B cell (primary cell): Measurements from ENCODE around the gene PICK1. TPM values are rescaled to one million over a fixed set of nuclear protein-coding genes. Genes with fewer than 3 reads are reported as not detected.

Experiments used
- ATAC-seq: fragments of 200-7000 bp; cut with Tn5 transposase; one replicate; pipeline ENCODE4 v1.10.0; 2021; ENCODE audit warnings: low read depth, mild to moderate bottlenecking, moderate number of reproducible peaks, moderate library complexity
- CTCF ChIA-PET: fragments of 350-600 bp; sonication (Branson Sonifier 250); formaldehyde crosslinking; loops from one replicate; lab custom pipeline; 2021; ENCODE audit warnings: antibody characterized with exemption, inconsistent platforms; lab: Charles Lee
- POLR2A ChIA-PET: fragments of 350-600 bp; sonication (Branson Sonifier 250); formaldehyde crosslinking; loops from one replicate; lab custom pipeline; 2021; ENCODE audit warnings: antibody characterized with exemption; lab: Charles Lee
- DNase-seq: peaks from one replicate; pipeline ENCODE4 v3.0.0; 2013
- H2AFZ ChIP-seq: 2 replicates; pipeline ENCODE4 v1.6.1; 2012; ENCODE audit warnings: mild to moderate bottlenecking, low read depth, low read length; ENCODE audit not compliant: insufficient read depth, poor library complexity, severe bottlenecking
- H3K27ac ChIP-seq, 2 donors: 1 replicate in 1 of 2; 2 replicates in 1 of 2; pipeline ENCODE4 v1.5.1; 2012 to 2013; ENCODE audit warnings: low read length in 2 of 2, mild to moderate bottlenecking in 2 of 2, moderate library complexity in 1 of 2
- H3K27me3 ChIP-seq, 4 experiments: fragments of 200-600 bp in 1 of 4; sonication (generic) in 1 of 4; replicated peaks in 1 of 4; 1 replicate in 2 of 4; 2 replicates in 2 of 4; pipeline versions ENCODE4 v1.6.1 to v1.7.0; 2013 to 2016; ENCODE audit warnings: low read length in 3 of 4, mild to moderate bottlenecking in 2 of 4, mixed read lengths in 1 of 4, moderate library complexity in 1 of 4; ENCODE audit not compliant: insufficient read depth in 4 of 4, control insufficient read depth in 3 of 4; ENCODE audit errors: control extremely low read depth in 1 of 4
- H3K36me3 ChIP-seq, 2 experiments: replicated peaks in 1 of 2; 1 replicate in 1 of 2; 2 replicates in 1 of 2; pipeline versions ENCODE4 v1.6.1 to v1.7.1; 2013; ENCODE audit warnings: low read length in 1 of 2; ENCODE audit not compliant: insufficient read depth in 2 of 2, control insufficient read depth in 1 of 2; ENCODE audit errors: control extremely low read depth in 1 of 2, extremely low read depth in 1 of 2
- H3K4me1 ChIP-seq, 2 donors: fragments of 200-600 bp in 1 of 2; sonication (generic) in 1 of 2; 1 replicate in 1 of 2; 2 replicates in 1 of 2; pipeline versions ENCODE4 v1.5.1 to v1.6.1; 2013 to 2017; ENCODE audit warnings: low read length in 2 of 2; ENCODE audit not compliant: control insufficient read depth in 2 of 2, insufficient read depth in 2 of 2
- H3K4me2 ChIP-seq: replicated peaks from 2 replicates; pipeline ENCODE3; 2012; ENCODE audit warnings: mild to moderate bottlenecking, low read depth, low read length; ENCODE audit not compliant: poor library complexity, severe bottlenecking
- H3K4me3 ChIP-seq, 5 experiments: fragments of 200-600 bp in 1 of 5; sonication (generic) in 1 of 5; 1 replicate in 3 of 5; 2 replicates in 2 of 5; pipeline versions ENCODE4 v1.5.1 to v1.7.0; 2011 to 2016; ENCODE audit warnings: low read length in 4 of 5, mild to moderate bottlenecking in 4 of 5, low read depth in 2 of 5, control low read depth in 1 of 5, moderate library complexity in 1 of 5; ENCODE audit not compliant: insufficient read depth in 1 of 5; ENCODE audit errors: control extremely low read depth in 1 of 5, extremely low read depth in 1 of 5
- H3K79me2 ChIP-seq: fragments of 200-600 bp; sonication (generic); one replicate; pipeline ENCODE4 v1.6.0; 2016; ENCODE audit warnings: low read length; ENCODE audit not compliant: control insufficient read depth, insufficient read depth
- H3K9ac ChIP-seq: fragments of 200-600 bp; sonication (generic); 2 replicates; pipeline ENCODE4 v1.6.1; 2017; ENCODE audit warnings: mild to moderate bottlenecking, low read length, moderate library complexity
- H3K9me3 ChIP-seq, 3 donors: one replicate each; pipeline versions ENCODE4 v1.6.1 to v1.7.1; 2013; ENCODE audit warnings: low read length in 2 of 3; ENCODE audit not compliant: control insufficient read depth in 2 of 3, insufficient read depth in 1 of 3; ENCODE audit errors: control extremely low read depth in 1 of 3
- H4K20me1 ChIP-seq: 2 replicates; pipeline ENCODE4 v1.6.0; 2012; ENCODE audit warnings: mild to moderate bottlenecking, low read length; ENCODE audit not compliant: insufficient read depth, control insufficient read depth, poor library complexity, severe bottlenecking
- H3K27ac Mint-ChIP-seq: one replicate; pipeline ENCODE4 v1.8.0; 2021; ENCODE audit warnings: mixed read lengths
- H3K27me3 Mint-ChIP-seq: one replicate; pipeline ENCODE4 v1.8.0; 2021; ENCODE audit warnings: mixed read lengths
- H3K4me1 Mint-ChIP-seq: one replicate; pipeline ENCODE4 v1.8.0; 2021; ENCODE audit warnings: mixed read lengths
- H3K4me3 Mint-ChIP-seq: one replicate; pipeline ENCODE4 v1.8.0; 2021; ENCODE audit warnings: mixed read lengths
- H3K9me3 Mint-ChIP-seq: one replicate; pipeline ENCODE4 v1.8.0; 2022; ENCODE audit warnings: mixed read lengths; ENCODE audit not compliant: insufficient read depth
- EZH2 ChIP-seq: IDR thresholded peaks from 2 replicates; pipeline ENCODE4 v1.6.1; 2012; ENCODE audit warnings: borderline replicate concordance, low read depth, mild to moderate bottlenecking, moderate library complexity, low read length; ENCODE audit not compliant: insufficient read depth, poor library complexity, severe bottlenecking
- WGBS: methylation state at CpG from one replicate; pipeline ENCODE4 v1.1.5; 2013; ENCODE audit warnings: missing lambda C conversion rate; ENCODE audit not compliant: insufficient coverage; 5-methylcytosine and 5-hydroxymethylcytosine counted together
- intact Hi-C: fragments of 100-400 bp; cut with micrococcal nuclease; formaldehyde crosslinking; loops from one replicate; pipeline ENCODE4 v1.10.0; 2022
- polyA plus RNA-seq: library from polyadenylated mRNA; depleted of rRNA; stranded (reverse); fragments of >200 nt; gene quantifications from 2 replicates; pipeline ENCODE4 v1.2.3, GENCODE V29; 2012
- total RNA-seq, 2 donors: library from RNA; stranded (reverse); fragments of 120-200 nt in 1 of 2; gene quantifications; 1 replicate in 1 of 2; 2 replicates in 1 of 2; pipeline versions ENCODE4 v1.2.3 to v1.2.4, GENCODE V29; 2013 to 2022
- TF ChIP-seq, protein P1 (sequence below): fragments of 200-600 bp; IDR thresholded peaks from one replicate; pipeline ENCODE4 v1.8.0; 2022; ENCODE audit warnings: antibody characterized with exemption, mild to moderate bottlenecking

The PICK1 gene
- total and polyA plus RNA-seq, 2 donors (not counting 1 experiment from before 2014, with no cell fraction given), result 34.2 to 37.4 TPM

DNA sequence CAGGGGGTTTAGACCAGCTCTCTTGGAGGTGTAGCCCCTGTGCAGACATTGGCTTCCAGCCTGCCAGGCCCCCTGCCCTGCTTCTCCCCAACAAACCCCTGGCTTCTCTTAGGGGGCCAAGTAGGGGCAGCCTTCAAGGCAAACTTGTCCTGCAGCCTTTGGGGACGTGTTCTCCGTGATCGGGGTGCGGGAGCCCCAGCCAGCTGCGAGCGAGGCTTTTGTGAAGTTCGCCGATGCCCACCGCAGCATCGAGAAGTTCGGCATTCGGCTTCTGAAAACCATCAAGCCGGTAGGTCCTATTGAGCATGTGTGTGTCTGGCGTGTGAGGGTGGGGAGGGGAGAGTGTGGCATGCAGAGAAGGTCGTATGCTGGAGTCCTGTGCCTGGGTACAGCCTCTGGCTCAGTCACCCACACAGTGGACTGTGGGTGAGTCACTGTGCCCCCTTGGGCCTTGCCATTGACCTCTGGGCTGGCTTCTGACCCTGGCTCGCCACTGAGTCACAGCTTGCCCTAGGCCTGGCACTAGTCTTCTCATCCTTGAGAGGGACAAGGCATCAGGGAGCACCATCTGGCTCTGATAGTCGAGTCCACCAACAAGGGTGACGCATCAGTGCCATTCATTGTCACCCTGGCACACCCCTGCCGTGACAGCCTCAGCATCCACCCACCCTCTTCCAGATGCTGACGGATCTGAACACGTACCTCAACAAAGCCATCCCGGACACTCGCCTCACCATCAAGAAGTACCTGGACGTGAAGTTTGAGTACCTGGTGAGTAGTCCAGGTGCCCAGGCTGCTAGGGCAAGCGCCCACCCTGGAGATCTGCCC, 15.3 kb downstream of the PICK1 start:
- H3K27ac Mint-ChIP-seq, result no peak overlapping the region
- Histone ChIP-seq H3K4me2 (no peak overlapping the region), H3K27ac (no peak overlapping the region), H3K79me2 (no peaks in the 10 kb centered on the region), H4K20me1 (no peaks in the 10 kb centered on the region), H3K4me1 (no peaks in the 10 kb centered on the region), H3K36me3 (peaks cover 0 to 56% of the 10 kb centered on the region in 2 experiments), H3K4me3 (no peak overlapping the region), H2AFZ (no peak overlapping the region), H3K9me3 (no peaks in the 10 kb centered on the region), H3K27me3 (no peaks in the 10 kb centered on the region), H3K9ac (no peak overlapping the region)
- 97% methylated on average over 25 of the region's 25 CpGs for WGBS
- intact Hi-C loops, result no loop called here
- DNase-seq, result no peak
- H3K27me3 Mint-ChIP-seq, result no peaks in the 10 kb centered on the region
- no peaks in the 10 kb centered on the region for H3K9me3 Mint-ChIP-seq
- no peak for ATAC-seq
- ChIA-PET CTCF (interaction anchor here (1.1 kb wide), 1 partner anchor 20 kb away, joined by 5 read pairs; no protein-coding TSS in a partner anchor), POLR2A (no interaction called here)
- H3K4me1 Mint-ChIP-seq, result no peaks in the 10 kb centered on the region
- H3K4me3 Mint-ChIP-seq, result no peak overlapping the region
- TF ChIP-seq EZH2, result no peak
- TF ChIP-seq, protein P1, sequence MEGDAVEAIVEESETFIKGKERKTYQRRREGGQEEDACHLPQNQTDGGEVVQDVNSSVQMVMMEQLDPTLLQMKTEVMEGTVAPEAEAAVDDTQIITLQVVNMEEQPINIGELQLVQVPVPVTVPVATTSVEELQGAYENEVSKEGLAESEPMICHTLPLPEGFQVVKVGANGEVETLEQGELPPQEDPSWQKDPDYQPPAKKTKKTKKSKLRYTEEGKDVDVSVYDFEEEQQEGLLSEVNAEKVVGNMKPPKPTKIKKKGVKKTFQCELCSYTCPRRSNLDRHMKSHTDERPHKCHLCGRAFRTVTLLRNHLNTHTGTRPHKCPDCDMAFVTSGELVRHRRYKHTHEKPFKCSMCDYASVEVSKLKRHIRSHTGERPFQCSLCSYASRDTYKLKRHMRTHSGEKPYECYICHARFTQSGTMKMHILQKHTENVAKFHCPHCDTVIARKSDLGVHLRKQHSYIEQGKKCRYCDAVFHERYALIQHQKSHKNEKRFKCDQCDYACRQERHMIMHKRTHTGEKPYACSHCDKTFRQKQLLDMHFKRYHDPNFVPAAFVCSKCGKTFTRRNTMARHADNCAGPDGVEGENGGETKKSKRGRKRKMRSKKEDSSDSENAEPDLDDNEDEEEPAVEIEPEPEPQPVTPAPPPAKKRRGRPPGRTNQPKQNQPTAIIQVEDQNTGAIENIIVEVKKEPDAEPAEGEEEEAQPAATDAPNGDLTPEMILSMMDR, result no peak
